NCI-H2081 treated with DMSO at 0.1 percent for 48 hours (cell line): Measurements from ENCODE around the gene CAMKMT.

ENCODE experiments used
- DNase-seq: peaks from one replicate; lab custom pipeline; 2025; lab: John Stamatoyannopoulos, UW

The CAMKMT gene

GRCh38 chr2:44596537-44597320 lies 235.0 kb downstream of the CAMKMT start:
- DNase-seq = no peak

GRCh38 chr2:44598330-44599119 lies 236.8 kb downstream of the CAMKMT start:
- DNase-seq = no peak

GRCh38 chr2:44599130-44599529 lies 237.4 kb downstream of the CAMKMT start:
- no peak for DNase-seq

- DNase-seq = no peak
Observed at GRCh38 chr2:44602446-44602845, 240.7 kb downstream of the CAMKMT start.

GRCh38 chr2:44605511-44605910 lies 243.8 kb downstream of the CAMKMT start:
- DNase-seq = no peak

- no peak for DNase-seq
Observed at GRCh38 chr2:44612276-44612675, 250.5 kb downstream of the CAMKMT start.

GRCh38 chr2:44614940-44615339 lies 253.2 kb downstream of the CAMKMT start:
- DNase-seq = no peak

- no peak for DNase-seq
Observed at GRCh38 chr2:44615950-44616518, 254.3 kb downstream of the CAMKMT start.

- no peak for DNase-seq
Observed at GRCh38 chr2:44616667-44617155, 255.0 kb downstream of the CAMKMT start.

GRCh38 chr2:44618251-44619023 lies 256.7 kb downstream of the CAMKMT start:
- DNase-seq = no peak

- DNase-seq = no peak
Observed at GRCh38 chr2:44620189-44620990, 258.6 kb downstream of the CAMKMT start.

- peak; percentile 83 for DNase-seq
Observed at GRCh38 chr2:44623622-44624351, 262.0 kb downstream of the CAMKMT start.

GRCh38 chr2:44628297-44628696 lies 266.6 kb downstream of the CAMKMT start:
- no peak for DNase-seq

GRCh38 chr2:44632931-44633689 lies 271.4 kb downstream of the CAMKMT start:
- no peak for DNase-seq

GRCh38 chr2:44635725-44636124 lies 274.0 kb downstream of the CAMKMT start:
- DNase-seq = no peak

- DNase-seq = no peak
Observed at GRCh38 chr2:44638649-44639048, 276.9 kb downstream of the CAMKMT start.

- DNase-seq = no peak
Observed at GRCh38 chr2:44639399-44639798, 277.7 kb downstream of the CAMKMT start.

GRCh38 chr2:44642123-44642857 lies 280.5 kb downstream of the CAMKMT start:
- no peak for DNase-seq

- DNase-seq = no peak
Observed at GRCh38 chr2:44645937-44646336, 284.2 kb downstream of the CAMKMT start.
